Lower lobe of right lung (tissue), 2 donors: ENCODE measurements around the gene NRP2. TPM values are rescaled to one million over a fixed set of nuclear protein-coding genes. Genes with fewer than 3 reads are reported as not detected.

Source experiments
- ATAC-seq, 2 donors: fragments of 200-7000 bp; cut with Tn5 transposase; one replicate each; pipeline ENCODE4 v1.9.1; 2020 to 2022; ENCODE audit warnings: mild to moderate bottlenecking in 2 of 2, moderate library complexity in 2 of 2
- DNase-seq: peaks from one replicate; pipeline ENCODE4 v3.0.0-alpha.2; 2020
- H3K27ac ChIP-seq: fragments of 200-600 bp; one replicate; pipeline ENCODE4 v1.8.0; 2022
- H3K27me3 ChIP-seq: fragments of 200-600 bp; one replicate; pipeline ENCODE4 v1.8.0; 2022; ENCODE audit warnings: low read depth
- H3K36me3 ChIP-seq: fragments of 200-600 bp; one replicate; pipeline ENCODE4 v1.8.0; 2022; ENCODE audit warnings: mild to moderate bottlenecking
- H3K4me1 ChIP-seq: fragments of 200-600 bp; one replicate; pipeline ENCODE4 v1.8.0; 2022
- H3K4me3 ChIP-seq: fragments of 200-600 bp; one replicate; pipeline ENCODE4 v1.8.0; 2022; ENCODE audit warnings: mild to moderate bottlenecking
- H3K9me3 ChIP-seq: fragments of 200-600 bp; one replicate; pipeline ENCODE4 v1.8.0; 2022
- CTCF ChIP-seq: fragments of 200-600 bp; IDR thresholded peaks from one replicate; pipeline ENCODE4 v1.8.0; 2022; ENCODE audit warnings: antibody characterized with exemption, mild to moderate bottlenecking
- intact Hi-C: fragments of 100-400 bp; cut with DNase I; formaldehyde crosslinking; loops from one replicate; pipeline ENCODE4 v1.11.0; 2022
- total RNA-seq: library from RNA; stranded (reverse); fragmentation: NEBNext Ultra II Directional; extraction: Animal tissue kit (Norgen Biotek cat#: 25700); gene quantifications from one replicate; pipeline ENCODE4 v1.2.1, GENCODE V29; 2021
- donor health status: DM: no; HTN: yes; CAD: no; lungs with severe emphysema.

Gene NRP2
- total RNA-seq, 1 donor from 2014 or later = 67.5 TPM

GRCh38 chr2:205656461-205656860 lies 25.8 kb upstream of the NRP2 start:
- no peak for DNase-seq
- H3K36me3 ChIP-seq = no peaks in the 10 kb centered on the region
- no peaks in the 10 kb centered on the region for H3K9me3 ChIP-seq
- H3K27ac ChIP-seq = no peak overlapping the region
- TF ChIP-seq CTCF = no peak
- H3K4me3 ChIP-seq = no peak overlapping the region
- intact Hi-C loops = no loop called here
- H3K4me1 ChIP-seq = peaks cover 17% of the 10 kb centered on the region
- no peaks in the 10 kb centered on the region for H3K27me3 ChIP-seq
- ATAC-seq = no peak

- TF ChIP-seq CTCF = no peak
These were observed 25.4 kb upstream of the NRP2 start for GRCh38 chr2:205656941-205657340.

DNA sequence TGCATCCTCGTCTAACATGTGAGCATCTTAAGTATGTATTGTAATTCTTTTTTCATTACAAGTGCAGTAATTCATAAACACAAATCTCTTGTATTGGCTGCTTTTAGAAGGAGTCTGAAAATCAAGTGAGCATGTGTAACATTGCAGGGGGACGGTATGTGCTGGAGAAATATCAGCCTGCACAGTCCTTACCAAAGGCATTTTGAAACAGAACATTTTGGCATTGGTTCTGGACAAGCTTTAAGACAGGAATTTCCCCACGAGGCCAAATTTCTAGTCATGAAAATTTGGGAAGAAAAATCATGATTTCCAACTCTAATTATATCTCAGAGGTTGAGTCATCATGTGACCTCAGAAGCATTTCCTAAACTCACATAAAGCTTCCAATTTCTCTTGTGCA lies 24.7 kb upstream of the NRP2 start:
- H3K4me3 ChIP-seq = no peak overlapping the region
- no peaks in the 10 kb centered on the region for H3K9me3 ChIP-seq
- no peaks in the 10 kb centered on the region for H3K36me3 ChIP-seq
- no peak for TF ChIP-seq CTCF
- no peaks in the 10 kb centered on the region for H3K27me3 ChIP-seq
- DNase-seq = no peak
- H3K27ac ChIP-seq = no peak overlapping the region
- ATAC-seq = peak in 1 of 2 donors; percentile 37
- H3K4me1 ChIP-seq = peaks cover 17% of the 10 kb centered on the region
- intact Hi-C loops = no loop called here

More at GRCh38 chr2:205656941-205657340, 25.4 kb upstream of the NRP2 start:
- no peaks in the 10 kb centered on the region for H3K36me3 ChIP-seq
- no peak overlapping the region for H3K27ac ChIP-seq
- intact Hi-C loops = no loop called here
- no peak for DNase-seq
- no peak overlapping the region for H3K4me3 ChIP-seq
- H3K4me1 ChIP-seq = peaks cover 17% of the 10 kb centered on the region
- no peak for ATAC-seq
- no peaks in the 10 kb centered on the region for H3K9me3 ChIP-seq
- H3K27me3 ChIP-seq = no peaks in the 10 kb centered on the region

GRCh38 chr2:205658068-205658467 lies 24.2 kb upstream of the NRP2 start:
- ATAC-seq (no peak), DNase-seq (no peak)
- H3K27ac ChIP-seq = no peak overlapping the region
- no peaks in the 10 kb centered on the region for H3K27me3 ChIP-seq
- H3K4me3 ChIP-seq = no peak overlapping the region
- H3K9me3 ChIP-seq = no peaks in the 10 kb centered on the region
- peaks cover 17% of the 10 kb centered on the region for H3K4me1 ChIP-seq
- intact Hi-C loops = no loop called here
- TF ChIP-seq CTCF = no peak
- no peaks in the 10 kb centered on the region for H3K36me3 ChIP-seq

- Histone ChIP-seq H3K27me3 (no peaks in the 10 kb centered on the region), H3K4me1 (peaks cover 17% of the 10 kb centered on the region), H3K4me3 (no peak overlapping the region), H3K27ac (no peak overlapping the region), H3K9me3 (no peaks in the 10 kb centered on the region), H3K36me3 (no peaks in the 10 kb centered on the region)
- intact Hi-C loops = no loop called here
- DNase-seq (no peak), ATAC-seq (no peak)
- TF ChIP-seq CTCF = no peak
These were observed 23.7 kb upstream of the NRP2 start for GRCh38 chr2:205658572-205658971.

DNA sequence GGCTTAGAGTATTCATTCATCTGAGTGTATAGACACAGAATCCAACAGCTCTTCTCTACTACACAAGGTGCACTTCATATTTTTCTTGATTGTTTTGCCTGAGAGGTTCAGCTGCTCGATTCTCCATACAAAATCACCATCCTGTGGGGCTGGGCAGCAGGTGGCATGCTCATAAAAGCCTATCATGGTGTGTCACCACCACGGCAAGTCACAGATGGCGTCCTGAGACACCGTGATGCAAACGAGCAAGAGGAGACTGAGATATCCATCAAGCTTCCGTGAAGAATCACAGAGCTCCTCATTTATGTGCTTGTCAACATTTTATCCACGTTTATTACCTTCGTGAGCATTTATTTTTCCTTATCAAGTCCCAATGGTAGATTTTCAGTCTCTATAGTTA lies 22.4 kb upstream of the NRP2 start:
- intact Hi-C loops = no loop called here
- Histone ChIP-seq H3K9me3 (no peaks in the 10 kb centered on the region), H3K27ac (no peak overlapping the region), H3K36me3 (no peaks in the 10 kb centered on the region), H3K4me3 (no peak overlapping the region), H3K4me1 (peaks cover 17% of the 10 kb centered on the region), H3K27me3 (no peaks in the 10 kb centered on the region)
- no peak for TF ChIP-seq CTCF
- no peak for DNase-seq
- ATAC-seq = no peak
